ENCODE measurements around the gene HSP90AA1. TPM values are rescaled to one million over a fixed set of nuclear protein-coding genes. Genes with fewer than 3 reads are reported as not detected.

The HSP90AA1 gene
- total and polyA plus RNA-seq, 10 donors, result 98.3 to 395 (median 209) TPM

GRCh38 chr14:102056694-102057442 is 30.0 kb downstream of the HSP90AA1 start:
- H3K9me3 ChIP-seq, result no peaks in the 10 kb centered on the region
- no peak overlapping the region for H3K27ac ChIP-seq
- peaks cover 0 to 21% (median 3%) of the 10 kb centered on the region in 6 donors for H3K4me1 ChIP-seq
- intact Hi-C loops (cut with DNase I; ENCODE audit: low total_unique reads), result no loop called here
- H3K4me3 ChIP-seq, result no peak overlapping the region
- WGBS, 5 donors, result 86 to 94% (median 91%) methylated on average over 30 to 31 of the region's 31 CpGs
- H3K36me3 ChIP-seq, result peaks cover 0 to 39% (median 16%) of the 10 kb centered on the region in 6 donors
- H3K27me3 ChIP-seq (replicated peaks in 1 of 7), result no peaks in the 10 kb centered on the region
- no peak for DNase-seq
- TF ChIP-seq POLR2A (IDR thresholded peaks at IDR 0.05), result no peak
- peak in 2 of 3 donors; percentile 28 to 70 for TF ChIP-seq POLR2AphosphoS5 (IDR thresholded peaks at IDR 0.05)
- TF ChIP-seq, protein P1, sequence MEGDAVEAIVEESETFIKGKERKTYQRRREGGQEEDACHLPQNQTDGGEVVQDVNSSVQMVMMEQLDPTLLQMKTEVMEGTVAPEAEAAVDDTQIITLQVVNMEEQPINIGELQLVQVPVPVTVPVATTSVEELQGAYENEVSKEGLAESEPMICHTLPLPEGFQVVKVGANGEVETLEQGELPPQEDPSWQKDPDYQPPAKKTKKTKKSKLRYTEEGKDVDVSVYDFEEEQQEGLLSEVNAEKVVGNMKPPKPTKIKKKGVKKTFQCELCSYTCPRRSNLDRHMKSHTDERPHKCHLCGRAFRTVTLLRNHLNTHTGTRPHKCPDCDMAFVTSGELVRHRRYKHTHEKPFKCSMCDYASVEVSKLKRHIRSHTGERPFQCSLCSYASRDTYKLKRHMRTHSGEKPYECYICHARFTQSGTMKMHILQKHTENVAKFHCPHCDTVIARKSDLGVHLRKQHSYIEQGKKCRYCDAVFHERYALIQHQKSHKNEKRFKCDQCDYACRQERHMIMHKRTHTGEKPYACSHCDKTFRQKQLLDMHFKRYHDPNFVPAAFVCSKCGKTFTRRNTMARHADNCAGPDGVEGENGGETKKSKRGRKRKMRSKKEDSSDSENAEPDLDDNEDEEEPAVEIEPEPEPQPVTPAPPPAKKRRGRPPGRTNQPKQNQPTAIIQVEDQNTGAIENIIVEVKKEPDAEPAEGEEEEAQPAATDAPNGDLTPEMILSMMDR (IDR thresholded peaks at IDR 0.05 in 8 of 11, conservative IDR thresholded peaks at IDR 0.05 in 3 of 11), result no peak

DNA sequence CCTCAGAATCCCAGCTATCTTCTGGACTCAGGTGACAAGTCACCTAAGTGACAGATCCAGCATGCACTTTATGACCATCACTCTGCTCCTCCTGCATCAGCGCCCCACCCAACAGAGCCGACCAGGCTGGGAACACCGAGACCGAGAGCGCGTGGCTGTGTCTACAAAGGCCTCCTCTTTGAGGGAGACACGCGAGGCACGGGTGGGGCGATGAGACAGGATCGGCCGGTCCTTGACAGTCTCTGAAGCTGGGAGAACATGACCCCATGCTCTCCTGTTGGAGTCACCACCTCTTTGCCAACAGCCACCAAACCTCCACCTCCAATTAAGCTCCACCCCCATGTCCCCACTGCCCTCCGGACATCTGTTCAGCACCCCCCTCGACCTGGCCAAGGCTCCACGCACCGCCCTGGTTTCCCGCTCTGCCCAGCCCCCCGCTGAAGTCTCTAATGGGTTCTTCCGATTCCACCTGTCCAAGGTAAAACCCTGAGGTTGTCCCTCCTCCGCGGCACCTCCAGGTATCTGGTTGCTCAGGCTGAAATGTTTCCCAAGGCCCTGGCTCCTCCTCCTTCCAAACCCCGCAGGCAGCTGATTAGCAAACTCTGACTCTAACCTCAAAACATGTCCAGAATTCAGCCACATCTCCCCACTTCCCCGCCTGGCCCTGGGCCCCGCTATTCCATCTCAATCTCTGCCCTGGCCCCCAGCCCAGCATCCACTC is 31.5 kb downstream of the HSP90AA1 start:
- Histone ChIP-seq H3K27me3 (replicated peaks in 1 of 7) (no peaks in the 10 kb centered on the region), H3K27ac (no peak overlapping the region), H3K36me3 (peaks cover 0 to 54% (median 31%) of the 10 kb centered on the region in 6 donors), H3K4me1 (peaks cover 0 to 18% (median 2%) of the 10 kb centered on the region in 6 donors), H3K4me3 (no peak overlapping the region), H3K9me3 (no peaks in the 10 kb centered on the region)
- DNase-seq, result no peak
- 87 to 93% (median 88%) methylated on average over 24 of the region's 24 CpGs for WGBS, 5 donors
- TF ChIP-seq, protein P1 (IDR thresholded peaks at IDR 0.05 in 8 of 11, conservative IDR thresholded peaks at IDR 0.05 in 3 of 11), result no peak
- TF ChIP-seq POLR2AphosphoS5 (IDR thresholded peaks at IDR 0.05), result peak in 2 of 3 donors; percentile 22 to 59
- intact Hi-C loops (cut with DNase I; ENCODE audit: low total_unique reads), result no loop called here

- peak in 1 of 3 donors; percentile 46 for TF ChIP-seq POLR2AphosphoS5 (IDR thresholded peaks at IDR 0.05)
- TF ChIP-seq POLR2A (IDR thresholded peaks at IDR 0.05), result no peak
- TF ChIP-seq, protein P1 (IDR thresholded peaks at IDR 0.05 in 8 of 11, conservative IDR thresholded peaks at IDR 0.05 in 3 of 11), result no peak
- intact Hi-C loops (cut with DNase I; ENCODE audit: low total_unique reads), result no loop called here
- Histone ChIP-seq H3K4me3 (no peak overlapping the region), H3K4me1 (peaks cover 0 to 6% (median 0%) of the 10 kb centered on the region in 6 donors), H3K9me3 (no peaks in the 10 kb centered on the region), H3K27ac (no peak overlapping the region), H3K27me3 (replicated peaks in 1 of 7) (no peaks in the 10 kb centered on the region), H3K36me3 (peaks cover 5 to 83% (median 59%) of the 10 kb centered on the region in 6 donors)
- WGBS, 5 donors, result 84 to 90% (median 87%) methylated on average over 10 of the region's 10 CpGs
- DNase-seq, result no peak
These were observed 34.3 kb downstream of the HSP90AA1 start for GRCh38 chr14:102052522-102052921.

GRCh38 chr14:102050625-102051024 is 36.2 kb downstream of the HSP90AA1 start:
- peak in 2 of 3 donors; percentile 15 to 48 for TF ChIP-seq POLR2AphosphoS5 (IDR thresholded peaks at IDR 0.05)
- TF ChIP-seq POLR2A (IDR thresholded peaks at IDR 0.05), result no peak
- TF ChIP-seq, protein P1 (IDR thresholded peaks at IDR 0.05 in 8 of 11, conservative IDR thresholded peaks at IDR 0.05 in 3 of 11), result no peak

More at GRCh38 chr14:102050625-102051024, 36.2 kb downstream of the HSP90AA1 start:
- H3K4me3 ChIP-seq, result no peak overlapping the region
- H3K27ac ChIP-seq, result peak overlapping the region in 2 of 8 donors; percentile 2 to 14
- no peaks in the 10 kb centered on the region for H3K4me1 ChIP-seq
- intact Hi-C loops (cut with DNase I; ENCODE audit: low total_unique reads), result no loop called here
- no peaks in the 10 kb centered on the region for H3K9me3 ChIP-seq
- DNase-seq, result peak; percentile 52
- WGBS, 5 donors, result 65 to 84% (median 81%) methylated on average over 11 of the region's 11 CpGs
- H3K27me3 ChIP-seq (replicated peaks in 1 of 7), result no peaks in the 10 kb centered on the region
- peaks cover 5 to 98% (median 76%) of the 10 kb centered on the region in 6 donors for H3K36me3 ChIP-seq

All from spleen (tissue), 11 donors.